ENCODE results near the gene RTEL1. TPM values are rescaled to one million over a fixed set of nuclear protein-coding genes. Genes with fewer than 3 reads are reported as not detected.

Gene RTEL1
- polyA plus RNA-seq, 3 donors = 13.8 to 22.2 (median 18.2) TPM

DNA sequence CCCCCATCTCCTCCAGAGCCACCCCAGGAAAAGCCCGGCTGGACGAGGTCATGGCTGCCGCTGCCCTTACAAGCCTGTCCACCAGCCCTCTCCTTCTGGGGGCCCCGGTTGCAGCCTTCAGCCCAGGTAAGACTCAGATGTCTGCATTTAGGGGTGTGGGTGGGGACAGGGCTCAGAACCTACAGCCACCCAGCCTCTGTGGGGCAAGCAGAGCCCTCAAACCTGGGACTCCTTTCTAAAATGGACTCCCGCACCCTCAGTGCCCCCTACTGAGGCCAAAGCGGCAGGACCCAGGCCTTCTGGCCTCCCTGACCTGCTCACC, 83.2 kb downstream of the RTEL1 start:
- DNase-seq (ENCODE audit: extremely low read depth in 1 of 11, low read depth in 9 of 11, low spot score in 4 of 11) = no peak

DNA sequence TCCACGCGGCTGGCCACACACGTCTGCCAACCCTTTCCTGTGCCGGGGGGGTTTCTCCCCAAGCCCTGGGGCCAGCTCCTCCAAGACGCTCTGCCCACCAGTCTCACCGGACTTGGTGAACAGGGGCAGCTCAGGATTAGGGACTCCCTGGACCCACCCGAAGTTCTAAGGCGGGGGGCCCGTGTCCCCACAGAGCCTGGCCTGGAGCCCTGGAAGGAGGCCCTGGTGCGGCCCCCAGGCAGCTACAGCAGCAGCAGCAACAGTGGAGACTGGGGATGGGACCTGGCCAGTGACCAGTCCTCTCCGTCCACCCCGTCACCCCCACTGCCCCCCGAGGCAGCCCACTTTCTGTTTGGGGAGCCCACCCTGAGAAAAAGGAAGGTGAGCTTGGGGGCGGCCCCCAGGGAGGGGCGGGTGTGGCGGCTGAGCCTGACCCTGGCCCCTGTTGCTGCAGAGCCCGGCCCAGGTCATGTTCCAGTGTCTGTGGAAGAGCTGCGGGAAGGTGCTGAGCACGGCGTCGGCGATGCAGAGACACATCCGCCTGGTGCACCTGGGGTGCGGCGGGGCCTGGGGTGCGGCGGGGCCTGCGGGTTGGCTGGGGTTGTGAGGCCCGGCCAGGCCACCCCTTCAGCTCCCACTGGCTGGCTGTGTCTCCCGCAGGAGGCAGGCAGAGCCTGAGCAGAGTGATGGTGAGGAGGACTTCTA, 83.7 kb downstream of the RTEL1 start:
- DNase-seq (ENCODE audit: extremely low read depth in 1 of 11, low read depth in 9 of 11, low spot score in 4 of 11) = no peak

DNA sequence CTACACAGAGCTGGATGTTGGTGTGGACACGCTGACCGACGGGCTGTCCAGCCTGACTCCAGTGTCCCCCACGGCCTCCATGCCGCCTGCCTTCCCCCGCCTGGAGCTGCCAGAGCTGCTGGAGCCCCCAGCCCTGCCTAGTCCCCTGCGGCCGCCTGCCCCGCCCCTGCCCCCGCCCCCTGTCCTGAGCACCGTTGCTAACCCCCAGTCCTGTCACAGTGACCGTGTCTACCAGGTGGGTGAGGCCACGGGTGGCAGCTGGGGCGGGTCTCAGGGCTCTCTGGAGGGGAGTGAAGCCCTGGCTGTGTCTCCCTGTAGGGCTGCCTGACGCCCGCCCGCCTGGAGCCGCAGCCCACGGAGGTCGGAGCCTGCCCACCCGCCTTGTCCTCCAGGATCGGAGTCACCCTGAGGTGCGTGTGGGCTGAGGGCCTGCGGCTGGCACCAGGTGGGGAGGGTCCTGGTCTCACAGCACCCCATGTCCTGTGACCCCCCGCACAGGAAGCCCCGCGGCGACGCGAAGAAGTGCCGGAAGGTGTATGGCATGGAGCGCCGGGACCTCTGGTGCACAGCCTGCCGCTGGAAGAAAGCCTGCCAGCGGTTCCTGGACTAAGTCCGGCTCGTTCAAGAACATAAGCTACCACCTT, 84.4 kb downstream of the RTEL1 start:
- DNase-seq (ENCODE audit: extremely low read depth in 1 of 11, low read depth in 9 of 11, low spot score in 4 of 11) = no peak

DNA sequence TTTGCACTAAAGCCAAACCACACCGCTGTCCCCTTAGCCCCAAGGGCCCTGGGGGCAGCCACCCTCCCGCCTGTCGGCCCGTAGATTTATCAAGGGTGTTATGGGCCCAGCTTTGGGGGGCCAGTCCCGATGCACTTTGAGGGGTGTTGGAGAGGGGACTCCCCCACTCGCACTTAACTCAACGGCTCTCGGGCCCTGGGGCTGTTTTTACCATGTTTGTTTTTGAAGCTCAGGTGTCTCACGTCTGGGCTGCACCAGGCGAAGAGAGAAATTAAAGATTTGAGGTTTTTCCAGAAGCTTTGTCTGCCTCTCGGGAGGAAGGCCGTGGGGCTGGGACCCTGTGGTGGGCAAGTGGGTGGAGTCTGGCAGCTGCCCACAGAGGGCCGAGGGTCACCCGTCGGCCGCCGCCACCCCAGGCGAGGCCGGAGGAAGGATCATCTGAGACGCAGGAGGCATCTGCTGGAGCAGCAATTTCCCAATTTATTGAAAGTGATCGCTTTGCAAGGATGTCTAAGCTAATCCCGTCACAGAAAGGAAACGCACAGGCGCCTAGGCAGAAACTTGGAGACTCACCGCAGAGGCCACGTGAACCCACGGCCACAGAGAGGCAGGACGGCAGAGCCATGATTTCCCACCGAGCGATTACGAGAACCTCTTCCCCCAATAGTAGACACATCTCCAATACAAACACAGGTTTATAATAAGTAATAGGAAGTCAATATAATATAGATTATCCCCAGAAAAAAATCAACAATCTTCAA, 85.3 kb downstream of the RTEL1 start:
- no peak for DNase-seq (ENCODE audit: extremely low read depth in 1 of 11, low read depth in 9 of 11, low spot score in 4 of 11)

DNA sequence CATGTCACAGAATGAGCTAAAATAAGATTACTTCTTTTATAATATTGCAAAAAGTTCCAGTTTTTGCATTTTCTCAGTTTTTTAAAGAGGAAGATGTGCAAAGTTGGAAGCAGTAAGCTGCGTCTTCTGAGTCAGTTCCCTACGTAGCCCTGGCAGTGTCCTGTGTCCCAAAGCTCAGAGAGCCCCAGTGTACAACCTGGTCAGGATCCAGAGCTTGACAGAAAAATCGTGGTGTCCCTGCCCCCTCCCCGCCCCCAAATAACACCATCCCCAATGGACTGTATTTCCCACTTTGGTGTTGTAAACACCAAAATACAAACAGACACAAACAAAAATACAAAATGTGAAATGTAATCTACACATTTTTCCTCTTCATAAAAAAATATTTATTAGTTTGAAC, 86.0 kb downstream of the RTEL1 start:
- no peak for DNase-seq (ENCODE audit: extremely low read depth in 1 of 11, low read depth in 9 of 11, low spot score in 4 of 11)

DNA sequence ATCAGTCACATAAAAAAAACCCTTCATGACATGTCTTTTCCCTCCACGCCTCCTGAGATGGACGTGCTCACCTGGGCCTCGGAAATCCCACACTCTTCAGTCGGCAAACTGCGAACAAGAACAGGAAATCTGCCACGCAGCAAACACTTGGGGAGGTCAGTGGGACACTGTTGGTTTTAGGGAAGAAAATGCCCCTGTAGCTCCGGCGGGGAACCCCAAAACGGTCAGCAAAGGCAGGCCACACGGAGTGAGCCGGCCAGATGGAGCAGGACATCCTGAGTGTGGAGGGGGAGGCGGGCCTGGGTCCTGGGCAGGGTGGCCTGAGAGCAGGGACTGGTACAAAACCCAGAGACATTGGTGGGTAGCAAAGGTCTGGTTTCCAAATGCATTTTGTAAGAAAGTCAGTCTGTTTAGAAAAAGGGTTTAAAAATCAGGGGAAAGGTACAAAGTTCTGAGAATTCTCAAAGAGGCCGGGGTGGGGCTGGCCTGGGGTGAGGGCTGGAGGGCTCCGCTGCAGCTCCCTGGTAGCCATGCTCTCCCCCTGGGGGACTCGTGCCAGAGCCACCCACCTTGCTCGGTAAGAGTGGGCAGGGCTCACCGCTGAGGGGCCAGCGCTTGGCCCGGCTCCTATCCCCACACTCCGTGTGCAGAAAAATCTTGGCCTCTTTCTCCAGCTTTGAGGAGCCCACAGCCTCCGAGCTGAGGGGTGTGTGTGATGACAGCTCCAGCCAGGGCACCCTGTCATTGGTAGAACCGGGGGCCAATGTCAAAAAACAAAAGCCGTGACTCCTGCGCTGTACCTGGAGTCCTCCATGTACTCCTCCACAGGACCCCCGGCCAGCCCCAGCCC, 86.7 kb downstream of the RTEL1 start:
- DNase-seq (ENCODE audit: extremely low read depth in 1 of 11, low read depth in 9 of 11, low spot score in 4 of 11) = no peak

DNA sequence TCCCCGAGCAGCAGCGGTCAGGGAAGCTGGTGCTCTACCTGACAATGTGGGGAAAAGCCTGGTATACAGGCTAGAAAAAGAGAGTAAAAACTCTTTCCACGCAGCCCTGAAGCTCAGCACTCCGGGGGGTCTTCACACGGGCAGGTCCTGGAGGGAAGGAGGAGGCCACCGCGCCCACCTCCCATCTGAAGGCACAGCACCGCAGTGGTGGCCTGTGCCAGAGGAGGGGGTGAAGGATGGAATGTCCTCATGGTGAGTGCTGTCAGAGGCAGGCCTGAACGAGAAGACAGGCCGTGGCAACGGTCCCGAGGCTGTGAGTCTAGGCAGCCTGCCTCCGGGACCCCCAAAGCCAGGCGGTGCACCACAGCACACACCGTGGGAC, 87.3 kb downstream of the RTEL1 start:
- no peak for DNase-seq (ENCODE audit: extremely low read depth in 1 of 11, low read depth in 9 of 11, low spot score in 4 of 11)

Other genes with a start within 250 kb of the RTEL1 start
- 10 to 100 TPM in 1 of 3 donors, 1 to 10 TPM in 2; 7.2 to 10.9 (median 8.5) TPM for gene KCNQ2, start 185.7 kb upstream of the RTEL1 start, polyA plus RNA-seq (ENCODE audit: insufficient read length in 3 of 3)
- 1 to 10 TPM; 1.1 to 2.3 (median 1.9) TPM for gene EEF1A2, start 159.2 kb upstream of the RTEL1 start, polyA plus RNA-seq (ENCODE audit: insufficient read length in 3 of 3)
- gene PPDPF, start 137.5 kb upstream of the RTEL1 start, polyA plus RNA-seq (ENCODE audit: insufficient read length in 3 of 3) = 100 to 1,000 TPM; 145 to 341 (median 332) TPM
- under 1 TPM; 0.50 to 0.82 (median 0.56) TPM for gene PTK6, start 120.9 kb upstream of the RTEL1 start, polyA plus RNA-seq (ENCODE audit: insufficient read length in 3 of 3)
- under 1 TPM; 0.14 to 0.17 (median 0.16) TPM for gene SRMS, start 110.6 kb upstream of the RTEL1 start, polyA plus RNA-seq (ENCODE audit: insufficient read length in 3 of 3)
- gene FNDC11, start 104.2 kb upstream of the RTEL1 start, polyA plus RNA-seq (ENCODE audit: insufficient read length in 3 of 3) = 1 to 10 TPM in 2 of 3 donors, under 1 TPM in 1; 0.95 to 1.6 (median 1.0) TPM
- 10 to 100 TPM in 2 of 3 donors, 1 to 10 TPM in 1; 8.0 to 15.6 (median 15.5) TPM for gene HELZ2, start 84.1 kb upstream of the RTEL1 start, polyA plus RNA-seq (ENCODE audit: insufficient read length in 3 of 3)
- gene GMEB2, start 31.2 kb upstream of the RTEL1 start, polyA plus RNA-seq (ENCODE audit: insufficient read length in 3 of 3) = 10 to 100 TPM in 2 of 3 donors, 1 to 10 TPM in 1; 9.5 to 13.2 (median 12.2) TPM
- 10 to 100 TPM; 20.7 to 36.7 (median 32.5) TPM for gene STMN3, start 4.9 kb upstream of the RTEL1 start, polyA plus RNA-seq (ENCODE audit: insufficient read length in 3 of 3)
- 1 to 10 TPM in 2 of 3 donors, under 1 TPM in 1; 0.79 to 2.2 (median 2.0) TPM for gene TNFRSF6B, start 38.3 kb downstream of the RTEL1 start, polyA plus RNA-seq (ENCODE audit: insufficient read length in 3 of 3)
- 10 to 100 TPM; 28.3 to 37.0 (median 36.2) TPM for gene ARFRP1, start 49.7 kb downstream of the RTEL1 start, polyA plus RNA-seq (ENCODE audit: insufficient read length in 3 of 3)
- 10 to 100 TPM; 11.7 to 25.3 (median 20.8) TPM for gene ZGPAT, start 49.7 kb downstream of the RTEL1 start, polyA plus RNA-seq (ENCODE audit: insufficient read length in 3 of 3)
- 10 to 100 TPM in 2 of 3 donors, 1 to 10 TPM in 1; 3.1 to 14.2 (median 10.7) TPM for gene LIME1, start 78.4 kb downstream of the RTEL1 start, polyA plus RNA-seq (ENCODE audit: insufficient read length in 3 of 3)
- 100 to 1,000 TPM in 2 of 3 donors, 10 to 100 TPM in 1; 65.7 to 124 (median 123) TPM for gene SLC2A4RG, start 81.5 kb downstream of the RTEL1 start, polyA plus RNA-seq (ENCODE audit: insufficient read length in 3 of 3)
- gene ZBTB46, start 173.0 kb downstream of the RTEL1 start, polyA plus RNA-seq (ENCODE audit: insufficient read length in 3 of 3) = 10 to 100 TPM; 15.5 to 20.0 (median 19.2) TPM
- gene ABHD16B, start 203.2 kb downstream of the RTEL1 start, polyA plus RNA-seq (ENCODE audit: insufficient read length in 3 of 3) = not detected
- gene TPD52L2, start 207.0 kb downstream of the RTEL1 start, polyA plus RNA-seq (ENCODE audit: insufficient read length in 3 of 3) = 100 to 1,000 TPM in 1 of 3 donors, 10 to 100 TPM in 2; 79.9 to 102 (median 90.5) TPM
- gene DNAJC5, start 236.8 kb downstream of the RTEL1 start, polyA plus RNA-seq (ENCODE audit: insufficient read length in 3 of 3) = 10 to 100 TPM; 26.2 to 33.0 (median 31.4) TPM

Measured in renal cortex interstitium (tissue), 11 donors.